H9 (cell line): ENCODE measurements around the gene DMRT1. TPM values are rescaled to one million over a fixed set of nuclear protein-coding genes. Genes with fewer than 3 reads are reported as not detected.

ENCODE experiments used
- DNase-seq: peaks from one replicate; pipeline ENCODE4 v3.0.0-alpha.2; 2017
- H2AFZ ChIP-seq: one replicate; pipeline ENCODE4 v1.6.1; 2013; ENCODE audit warnings: mild to moderate bottlenecking, low read length, control low read depth, moderate library complexity
- H2AK5ac ChIP-seq: 2 replicates; pipeline ENCODE4 v1.6.1; 2013; ENCODE audit warnings: low read length, control low read depth, mixed read lengths; ENCODE audit not compliant: insufficient read length
- H2BK120ac ChIP-seq: one replicate; pipeline ENCODE4 v1.6.1; 2013; ENCODE audit warnings: low read depth, mild to moderate bottlenecking, low read length, control low read depth, inconsistent platforms; ENCODE audit not compliant: poor library complexity, severe bottlenecking
- H2BK12ac ChIP-seq: 2 replicates; pipeline ENCODE4 v1.6.1; 2013; ENCODE audit warnings: low read length, control low read depth, mixed read lengths, low read depth; ENCODE audit not compliant: insufficient read length
- H2BK15ac ChIP-seq: 2 replicates; pipeline ENCODE4 v1.6.1; 2013; ENCODE audit warnings: low read depth, low read length, control low read depth
- H2BK20ac ChIP-seq: one replicate; pipeline ENCODE4 v1.6.1; 2013; ENCODE audit warnings: low read depth, mild to moderate bottlenecking, low read length, control low read depth, inconsistent platforms; ENCODE audit not compliant: poor library complexity, severe bottlenecking
- H2BK5ac ChIP-seq: 2 replicates; pipeline ENCODE4 v1.6.1; 2013; ENCODE audit warnings: low read length, control low read depth, mixed read lengths; ENCODE audit not compliant: insufficient read length
- H3K14ac ChIP-seq: 2 replicates; pipeline ENCODE4 v1.6.1; 2013; ENCODE audit warnings: low read length, control low read depth; ENCODE audit not compliant: insufficient read depth
- H3K18ac ChIP-seq: 2 replicates; pipeline ENCODE4 v1.6.1; 2013; ENCODE audit warnings: low read depth, mild to moderate bottlenecking, mixed read lengths, low read length, control low read depth; ENCODE audit not compliant: insufficient read length
- H3K23ac ChIP-seq: 2 replicates; pipeline ENCODE4 v1.6.1; 2013; ENCODE audit warnings: low read length, control low read depth, mixed read lengths, low read depth; ENCODE audit not compliant: insufficient read length
- H3K23me2 ChIP-seq: 2 replicates; pipeline ENCODE4 v1.6.1; 2013; ENCODE audit warnings: low read depth, mild to moderate bottlenecking, mixed read lengths, low read length, control low read depth; ENCODE audit not compliant: insufficient read length, poor library complexity, severe bottlenecking
- H3K27ac ChIP-seq: 2 replicates; pipeline ENCODE4 v1.5.1; 2013; ENCODE audit warnings: low read length, control low read depth, mixed read lengths, low read depth; ENCODE audit not compliant: insufficient read length
- H3K27me3 ChIP-seq: 2 replicates; pipeline ENCODE4 v1.6.1; 2013; ENCODE audit warnings: low read length, control low read depth, inconsistent platforms; ENCODE audit not compliant: insufficient read depth
- H3K4ac ChIP-seq: 2 replicates; pipeline ENCODE4 v1.6.1; 2013; ENCODE audit warnings: low read depth, mild to moderate bottlenecking, control low read depth, inconsistent platforms, low read length, moderate library complexity
- H3K4me1 ChIP-seq: 2 replicates; pipeline ENCODE4 v1.6.1; 2013; ENCODE audit warnings: low read length, control low read depth, inconsistent platforms; ENCODE audit not compliant: insufficient read depth
- H3K4me2 ChIP-seq: 2 replicates; pipeline ENCODE4 v1.6.1; 2013; ENCODE audit warnings: low read length, control low read depth, mixed read lengths; ENCODE audit not compliant: insufficient read length, insufficient read depth
- H3K56ac ChIP-seq: 2 replicates; pipeline ENCODE4 v1.6.1; 2013; ENCODE audit warnings: low read depth, mild to moderate bottlenecking, mixed read lengths, low read length, control low read depth; ENCODE audit not compliant: insufficient read length
- H3K79me1 ChIP-seq: 2 replicates; pipeline ENCODE4 v1.6.1; 2013; ENCODE audit warnings: low read depth, mild to moderate bottlenecking, moderate library complexity, low read length, control low read depth, inconsistent platforms; ENCODE audit not compliant: insufficient read depth, poor library complexity, severe bottlenecking
- H3K79me2 ChIP-seq: 2 replicates; pipeline ENCODE4 v1.6.1; 2013; ENCODE audit warnings: low read length, control low read depth, inconsistent platforms; ENCODE audit not compliant: insufficient read depth
- H3K9ac ChIP-seq: 2 replicates; pipeline ENCODE4 v1.6.1; 2013; ENCODE audit warnings: low read length, control low read depth, mixed read lengths; ENCODE audit not compliant: insufficient read length; ENCODE audit errors: extremely low read depth
- H3K9me3 ChIP-seq: one replicate; pipeline ENCODE4 v1.6.1; 2013; ENCODE audit warnings: low read depth, low read length, inconsistent platforms; ENCODE audit not compliant: control insufficient read depth
- H3T11ph ChIP-seq: one replicate; pipeline ENCODE4 v1.6.1; 2013; ENCODE audit warnings: mild to moderate bottlenecking, low read length, control low read depth, inconsistent platforms
- H4K20me1 ChIP-seq: one replicate; pipeline ENCODE4 v1.6.1; 2013; ENCODE audit not compliant: control insufficient read depth, insufficient read length, insufficient read depth
- H4K5ac ChIP-seq: 2 replicates; pipeline ENCODE4 v1.6.1; 2013; ENCODE audit warnings: low read depth, mild to moderate bottlenecking, mixed read lengths, low read length, control low read depth; ENCODE audit not compliant: insufficient read length
- H4K8ac ChIP-seq: replicated peaks from 2 replicates; pipeline ENCODE4 v1.6.1; 2013; ENCODE audit warnings: low read length, control low read depth, mixed read lengths, low read depth; ENCODE audit not compliant: insufficient read length
- H4K91ac ChIP-seq: 2 replicates; pipeline ENCODE4 v1.6.1; 2013; ENCODE audit warnings: low read depth, mild to moderate bottlenecking, moderate library complexity, mixed read lengths, low read length, control low read depth; ENCODE audit not compliant: insufficient read length
- H3K27ac Mint-ChIP-seq, 3 experiments: 2 replicates in 2 of 3; 3 replicates in 1 of 3; pipeline ENCODE4 v1.8.0; 2020 to 2021; ENCODE audit warnings: mixed read lengths in 3 of 3, mild to moderate bottlenecking in 1 of 3, moderate library complexity in 1 of 3
- H3K27me3 Mint-ChIP-seq: 2 replicates; pipeline ENCODE4 v1.8.0; 2021; ENCODE audit warnings: low read depth, mild to moderate bottlenecking, moderate library complexity, mixed read lengths
- H3K36me3 Mint-ChIP-seq, 3 experiments: 2 replicates in 2 of 3; 3 replicates in 1 of 3; pipeline ENCODE4 v1.8.0; 2020 to 2021; ENCODE audit warnings: low read depth in 3 of 3, mixed read lengths in 3 of 3; ENCODE audit not compliant: insufficient read depth in 1 of 3
- H3K4me1 Mint-ChIP-seq, 2 experiments: 2 replicates each; pipeline ENCODE4 v1.8.0; 2020; ENCODE audit warnings: mixed read lengths in 2 of 2
- H3K4me3 Mint-ChIP-seq, 2 experiments: 2 replicates in 1 of 2; 3 replicates in 1 of 2; pipeline ENCODE4 v1.8.0; 2020 to 2021; ENCODE audit warnings: mild to moderate bottlenecking in 2 of 2, mixed read lengths in 2 of 2, moderate library complexity in 1 of 2
- H3K9me3 Mint-ChIP-seq, 2 experiments: 2 replicates in 1 of 2; 3 replicates in 1 of 2; pipeline ENCODE4 v1.8.0; 2020; ENCODE audit warnings: mild to moderate bottlenecking in 2 of 2, mixed read lengths in 2 of 2, moderate library complexity in 1 of 2
- whole genome bisulfite sequencing: extraction: QIAGEN DNeasy Blood & Tissue Kit; methylation state at CpG from one replicate; pipeline ENCODE4 v1.1.7; 2013; ENCODE audit warnings: missing lambda C conversion rate, low lambda C conversion rate, mixed read lengths; ENCODE audit not compliant: insufficient read length; ENCODE audit errors: extremely low coverage; 5-methylcytosine and 5-hydroxymethylcytosine counted together
- total RNA-seq: library from RNA; stranded (reverse); gene quantifications from 2 replicates; pipeline ENCODE4 v1.2.1, GENCODE V29; 2021
- TF ChIP-seq, protein P1 (sequence below): fragments of 200-600 bp; sonication (generic); conservative IDR thresholded peaks from 3 replicates; pipeline ENCODE4 v1.8.0; 2021; ENCODE audit warnings: antibody characterized with exemption, mild to moderate bottlenecking

Gene DMRT1
- total RNA-seq, 1 experiment from 2014 or later, result not detected

DNA sequence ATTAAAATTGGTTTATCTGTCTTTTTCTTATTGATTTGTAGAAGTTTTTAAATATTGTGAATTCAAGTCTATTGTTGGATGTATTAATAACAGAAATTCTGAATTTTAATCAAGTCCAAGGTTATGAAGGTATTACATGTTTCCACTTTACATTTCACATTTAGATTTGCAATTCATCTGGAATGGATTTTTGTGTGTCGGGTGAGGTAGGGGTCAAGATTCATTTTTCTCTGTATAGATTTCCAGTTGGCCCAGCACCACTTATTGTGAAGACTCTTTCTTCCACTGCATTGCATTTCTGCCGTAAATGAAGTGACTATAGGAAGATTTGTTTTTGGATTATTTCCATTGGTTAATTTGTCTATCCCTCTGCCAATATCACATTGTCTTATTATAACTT is 173.1 kb downstream of the DMRT1 start:
- Histone ChIP-seq H2BK20ac (no peak overlapping the region), H3T11ph (no peak overlapping the region), H4K91ac (no peak overlapping the region), H3K4me1 (0 out of 2 replicates have a peak, but pooled peaks cover 2% of the 10 kb centered on the region), H2BK15ac (no peak overlapping the region), H2BK120ac (no peak overlapping the region), H3K27ac (no peak overlapping the region), H3K4me2 (no peak overlapping the region), H3K9ac (no peak overlapping the region), H3K14ac (no peak overlapping the region), H4K5ac (no peak overlapping the region), H3K23ac (no peak overlapping the region), H2BK12ac (no peak overlapping the region), H2AFZ (no peak overlapping the region), H3K79me2 (no peaks in the 10 kb centered on the region), H3K18ac (no peak overlapping the region), H3K9me3 (no peaks in the 10 kb centered on the region), H3K4ac (no peak overlapping the region), H4K20me1 (no peaks in the 10 kb centered on the region), H2BK5ac (no peak overlapping the region), H3K27me3 (no peaks in the 10 kb centered on the region), H3K23me2 (no peaks in the 10 kb centered on the region), H3K79me1 (no peaks in the 10 kb centered on the region), H4K8ac (no peak overlapping the region), H2AK5ac (no peak overlapping the region), H3K56ac (no peak overlapping the region)
- TF ChIP-seq, protein P1, sequence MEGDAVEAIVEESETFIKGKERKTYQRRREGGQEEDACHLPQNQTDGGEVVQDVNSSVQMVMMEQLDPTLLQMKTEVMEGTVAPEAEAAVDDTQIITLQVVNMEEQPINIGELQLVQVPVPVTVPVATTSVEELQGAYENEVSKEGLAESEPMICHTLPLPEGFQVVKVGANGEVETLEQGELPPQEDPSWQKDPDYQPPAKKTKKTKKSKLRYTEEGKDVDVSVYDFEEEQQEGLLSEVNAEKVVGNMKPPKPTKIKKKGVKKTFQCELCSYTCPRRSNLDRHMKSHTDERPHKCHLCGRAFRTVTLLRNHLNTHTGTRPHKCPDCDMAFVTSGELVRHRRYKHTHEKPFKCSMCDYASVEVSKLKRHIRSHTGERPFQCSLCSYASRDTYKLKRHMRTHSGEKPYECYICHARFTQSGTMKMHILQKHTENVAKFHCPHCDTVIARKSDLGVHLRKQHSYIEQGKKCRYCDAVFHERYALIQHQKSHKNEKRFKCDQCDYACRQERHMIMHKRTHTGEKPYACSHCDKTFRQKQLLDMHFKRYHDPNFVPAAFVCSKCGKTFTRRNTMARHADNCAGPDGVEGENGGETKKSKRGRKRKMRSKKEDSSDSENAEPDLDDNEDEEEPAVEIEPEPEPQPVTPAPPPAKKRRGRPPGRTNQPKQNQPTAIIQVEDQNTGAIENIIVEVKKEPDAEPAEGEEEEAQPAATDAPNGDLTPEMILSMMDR, result no peak
- WGBS, result no CpG with 5 or more reads among the region's 2 CpGs
- no peak for DNase-seq
- H3K27me3 Mint-ChIP-seq, result peaks cover 36% of the 10 kb centered on the region
- peaks cover 0 to 5% of the 10 kb centered on the region in 2 experiments; a peak in 2 of 4 replicates for H3K4me1 Mint-ChIP-seq
- H3K4me3 Mint-ChIP-seq, result no peak overlapping the region
- no peak overlapping the region for H3K27ac Mint-ChIP-seq
- no peaks in the 10 kb centered on the region for H3K36me3 Mint-ChIP-seq
- peaks cover 0 to 9% of the 10 kb centered on the region in 2 experiments; a peak in 2 of 5 replicates for H3K9me3 Mint-ChIP-seq
